HG03521 (cell line): ENCODE measurements around the gene LHFPL6.

Experiments
- ATAC-seq: cut with Tn5 transposase; IDR thresholded peaks from one replicate; pipeline ENCODE4 v1.9.1; 2021; ENCODE audit warnings: mild to moderate bottlenecking, moderate library complexity; ENCODE audit not compliant: unreplicated experiment

LHFPL6 gene

DNA sequence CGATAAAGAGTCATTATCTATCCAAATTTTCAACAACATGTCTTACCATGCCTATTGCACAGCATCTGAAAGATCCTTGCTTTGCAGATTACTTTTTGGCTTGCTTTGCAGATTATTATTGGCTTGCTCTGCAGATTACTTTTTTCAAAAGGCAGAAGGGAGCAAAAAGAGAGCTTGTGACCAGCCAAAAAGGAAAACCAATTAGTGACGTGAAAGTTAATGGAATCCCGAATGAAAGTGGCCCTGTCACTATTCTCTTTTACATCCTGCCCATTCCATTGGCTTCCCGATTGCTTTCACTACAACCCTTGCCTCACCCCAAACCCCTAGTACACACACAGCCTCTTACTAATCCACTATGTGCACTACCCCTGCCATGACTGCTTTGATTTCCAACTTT is 81.3 kb downstream of the LHFPL6 start:
- ATAC-seq, result no peak

DNA sequence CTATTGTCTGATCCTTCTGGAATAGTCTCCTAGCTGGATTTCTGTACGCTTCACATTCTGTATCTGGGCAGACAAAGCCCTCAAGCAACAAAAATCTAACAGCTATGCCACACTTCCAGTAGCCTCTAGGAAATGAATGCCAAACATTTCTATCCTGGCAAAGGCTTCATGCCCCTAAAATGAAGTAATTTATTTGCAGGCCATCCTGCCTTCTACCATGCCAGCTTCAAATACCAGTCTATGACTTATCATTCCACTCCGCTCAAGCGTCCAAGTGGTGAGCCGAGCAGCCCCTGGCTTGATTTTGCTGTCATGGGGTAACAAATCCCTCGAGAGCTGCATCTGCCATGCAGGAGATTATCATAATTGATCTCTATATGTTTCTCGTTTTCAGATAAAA is 86.9 kb downstream of the LHFPL6 start:
- no peak for ATAC-seq

DNA sequence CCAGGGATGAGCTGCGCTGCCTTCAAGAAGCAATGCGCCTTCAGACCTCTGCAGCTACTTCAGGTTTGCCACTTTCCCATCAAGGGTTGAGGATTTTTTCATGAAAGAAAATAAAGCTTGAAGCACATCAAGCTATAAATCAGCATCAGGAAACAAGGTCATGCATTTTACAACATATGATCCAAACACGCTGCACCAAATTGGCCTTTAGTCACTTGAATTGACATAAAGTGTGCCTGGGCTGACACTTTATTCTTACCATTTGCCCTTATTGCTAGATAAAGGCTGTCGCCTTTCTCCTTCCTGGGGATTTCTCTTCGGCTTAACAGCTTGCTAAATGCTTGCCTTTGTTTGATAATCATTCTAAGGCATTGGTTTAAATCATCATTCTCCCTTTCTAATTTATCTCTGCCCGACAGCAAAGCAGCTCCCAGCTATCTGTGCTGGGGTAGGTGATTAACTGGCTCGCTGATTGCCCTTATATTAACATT is 87.7 kb downstream of the LHFPL6 start:
- ATAC-seq, result no peak

DNA sequence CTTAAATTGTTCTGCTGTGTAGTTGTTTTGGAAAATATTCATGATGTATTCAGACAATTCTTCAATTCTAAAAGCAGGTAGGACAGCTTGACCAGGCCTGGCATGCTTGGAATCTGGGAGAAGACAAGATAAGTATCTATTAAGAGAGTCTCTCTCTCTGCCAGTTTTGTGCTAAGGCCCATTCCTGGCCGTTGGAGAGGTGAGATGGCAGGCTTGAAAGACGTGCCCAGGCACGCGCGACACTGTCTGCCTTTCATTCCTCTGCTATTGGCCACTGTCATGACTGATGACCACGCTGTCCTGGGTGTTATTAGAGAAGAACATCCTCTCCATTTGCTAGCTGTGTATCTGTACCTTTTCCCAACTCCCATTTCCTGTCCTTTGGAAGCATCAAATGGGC is 90.3 kb downstream of the LHFPL6 start:
- no peak for ATAC-seq

DNA sequence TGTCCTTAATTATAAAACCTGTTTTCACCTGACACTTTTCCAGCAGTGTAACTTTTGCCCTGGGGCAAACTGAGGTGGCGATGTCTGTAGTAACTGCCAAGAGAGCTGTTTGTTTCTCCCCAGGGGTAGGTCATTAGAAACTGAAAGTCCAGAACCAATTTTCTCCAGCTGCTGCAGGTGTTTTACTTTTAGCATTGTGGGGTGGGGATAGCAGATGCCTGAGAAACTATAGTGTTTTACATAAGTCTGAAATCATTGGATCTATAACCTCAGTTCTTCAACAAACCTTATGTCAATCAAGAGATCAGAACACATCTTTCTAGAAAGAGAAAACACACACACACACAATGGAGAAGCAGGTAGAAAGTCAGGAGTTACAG is 92.7 kb downstream of the LHFPL6 start:
- ATAC-seq, result no peak

DNA sequence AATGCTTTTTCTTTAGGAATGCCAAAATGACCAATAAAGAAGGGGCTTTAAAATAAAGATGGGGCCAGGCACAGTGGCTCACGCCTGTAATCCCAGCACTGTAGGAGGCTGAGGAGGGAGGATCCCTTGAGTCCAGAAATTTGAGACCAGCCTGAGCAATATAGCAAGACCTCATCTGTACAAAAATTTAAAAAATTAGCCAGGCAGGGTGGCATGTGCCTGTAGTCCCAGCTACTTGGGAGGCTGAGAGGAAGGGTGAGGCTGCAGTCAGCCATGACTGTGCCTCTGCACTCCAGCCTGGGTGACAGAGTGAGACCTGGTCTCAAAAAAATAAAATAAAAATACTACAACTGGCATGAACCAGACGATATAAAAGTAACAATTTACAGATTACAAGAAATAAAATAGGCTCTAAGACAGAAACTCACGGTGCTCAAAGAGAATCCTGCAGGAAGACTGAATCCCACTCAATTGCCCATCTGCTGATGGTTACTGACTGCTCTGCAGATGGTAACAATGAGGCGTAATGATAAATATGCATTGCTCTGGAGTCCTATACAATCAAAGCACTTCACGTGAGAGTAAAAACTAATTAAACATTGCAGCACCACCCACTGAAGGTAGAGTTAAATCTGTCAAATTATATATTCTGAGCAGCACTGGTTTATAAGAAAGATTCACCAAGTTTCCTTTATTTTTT is 93.2 kb downstream of the LHFPL6 start:
- ATAC-seq, result no peak

DNA sequence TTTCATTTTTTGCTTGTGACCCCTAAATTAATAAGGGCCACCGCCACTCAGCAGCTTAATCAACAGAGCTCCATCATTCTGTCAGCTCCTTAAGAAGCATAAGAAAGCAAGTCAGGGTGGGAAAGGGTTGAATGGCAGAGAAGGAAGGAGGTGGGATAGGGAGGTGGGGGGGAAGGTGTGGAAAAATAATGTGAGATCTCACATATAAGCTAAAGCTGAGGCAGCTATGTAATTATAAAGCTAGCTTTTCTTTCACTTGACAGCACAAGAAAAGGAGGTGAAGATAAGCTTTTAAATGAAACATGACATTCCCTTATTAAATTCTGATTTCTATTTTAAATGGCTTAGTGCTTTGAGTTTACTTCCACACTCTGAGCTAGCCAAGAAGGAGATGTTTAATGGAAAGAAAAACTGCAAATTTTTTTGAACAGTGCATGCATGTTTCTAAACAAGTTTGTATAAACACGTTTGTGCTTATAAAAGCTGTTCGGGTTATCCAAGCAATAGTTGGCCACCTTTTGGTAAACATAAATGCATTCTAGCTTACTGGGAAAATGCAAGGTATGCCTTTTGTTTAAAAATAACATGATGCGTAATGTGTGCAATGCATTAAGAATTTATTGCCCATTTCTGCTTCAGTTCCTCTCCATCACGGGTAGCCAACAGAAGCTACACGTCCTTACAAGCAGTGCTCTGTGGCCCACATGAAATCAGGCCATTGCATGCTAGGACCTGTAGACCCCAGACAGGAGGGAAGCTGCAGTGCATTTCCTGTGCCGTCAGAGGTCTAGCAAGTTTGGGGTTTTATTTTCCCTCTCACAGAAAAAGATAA is 96.2 kb downstream of the LHFPL6 start:
- ATAC-seq, result no peak

DNA sequence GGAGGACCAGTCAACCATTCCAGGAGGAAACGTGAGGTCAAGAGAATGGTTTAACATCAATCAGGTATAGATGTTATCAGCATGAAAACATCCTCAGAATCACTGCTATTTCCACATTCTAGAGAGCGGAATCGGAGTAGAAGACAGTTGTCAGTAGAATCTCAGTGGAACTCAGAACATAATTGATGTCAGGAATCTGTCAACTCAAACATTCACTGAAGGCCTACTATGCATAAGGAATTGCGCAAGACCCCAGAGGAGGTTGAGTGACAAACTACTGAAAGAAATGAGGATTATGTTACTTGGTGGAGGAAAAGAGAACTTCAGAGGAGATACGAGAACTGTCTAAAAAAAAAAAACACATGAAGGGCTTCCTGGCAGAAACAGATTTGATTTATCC is 97.8 kb downstream of the LHFPL6 start:
- no peak for ATAC-seq

DNA sequence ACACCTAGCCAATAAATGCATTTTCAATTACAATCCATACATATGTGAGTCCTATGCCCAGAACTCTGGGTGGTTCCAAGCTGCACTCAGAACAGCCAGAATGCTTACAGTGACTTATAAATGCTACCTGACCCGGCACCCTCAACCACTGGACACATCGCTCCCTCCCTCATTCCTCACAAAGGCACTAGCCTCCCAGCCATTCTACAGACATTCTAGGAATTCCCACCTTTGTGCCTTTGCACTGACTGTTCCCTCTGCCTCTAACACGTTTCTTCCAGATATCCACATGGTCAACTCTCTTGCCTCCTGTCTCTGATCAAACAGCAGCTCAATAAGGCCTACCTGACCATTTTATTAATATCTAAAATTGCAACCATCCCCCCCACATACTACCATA is 99.9 kb downstream of the LHFPL6 start:
- ATAC-seq, result no peak

DNA sequence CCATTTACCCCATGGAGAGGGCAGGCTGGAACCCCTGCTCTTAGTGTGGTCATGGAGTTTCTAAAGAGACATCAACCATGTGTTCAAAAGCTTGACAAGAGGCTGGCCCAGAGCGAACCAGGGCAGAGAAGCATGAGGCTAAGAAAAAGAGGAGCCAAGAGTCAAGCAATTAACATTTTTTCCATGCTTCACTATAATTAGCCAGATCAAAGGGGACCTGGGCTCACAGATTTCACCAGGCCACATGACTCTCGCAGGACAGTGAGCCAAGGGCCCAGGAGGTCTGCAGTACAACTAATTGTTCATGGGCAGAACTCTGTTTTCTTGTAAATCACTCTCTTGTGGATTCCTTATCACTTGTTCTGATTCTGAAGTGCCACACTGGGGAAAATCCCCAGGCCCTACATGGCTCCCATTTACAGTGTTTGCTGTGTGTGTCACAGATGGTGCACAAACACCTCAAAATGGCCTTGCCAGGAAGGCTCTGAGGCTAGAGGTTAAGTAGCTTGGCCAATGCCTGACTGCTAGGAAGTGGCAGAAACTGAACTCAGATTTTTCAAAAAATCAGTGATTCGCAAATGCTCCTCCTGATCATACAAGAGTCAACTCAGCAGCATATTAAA is 101.2 kb downstream of the LHFPL6 start:
- no peak for ATAC-seq

DNA sequence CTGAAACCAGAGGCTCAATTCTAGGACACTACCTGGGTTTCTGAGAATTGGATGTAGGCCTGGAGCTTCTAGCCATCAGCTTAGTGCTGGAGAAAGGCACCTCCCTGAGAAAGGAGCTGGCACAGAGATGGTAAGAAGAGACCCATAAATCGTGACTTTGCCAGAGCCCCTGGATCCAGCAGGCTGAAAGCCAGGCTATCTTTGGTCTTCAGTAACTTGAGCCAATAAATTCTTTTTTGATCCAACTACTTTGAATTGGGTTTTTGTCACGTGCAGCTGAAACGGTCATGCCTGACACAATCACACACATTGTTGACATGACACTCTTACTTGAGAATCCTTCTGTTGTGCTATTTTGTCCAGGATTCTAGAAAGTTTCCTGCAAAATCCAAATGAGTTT is 103.4 kb downstream of the LHFPL6 start:
- no peak for ATAC-seq

DNA sequence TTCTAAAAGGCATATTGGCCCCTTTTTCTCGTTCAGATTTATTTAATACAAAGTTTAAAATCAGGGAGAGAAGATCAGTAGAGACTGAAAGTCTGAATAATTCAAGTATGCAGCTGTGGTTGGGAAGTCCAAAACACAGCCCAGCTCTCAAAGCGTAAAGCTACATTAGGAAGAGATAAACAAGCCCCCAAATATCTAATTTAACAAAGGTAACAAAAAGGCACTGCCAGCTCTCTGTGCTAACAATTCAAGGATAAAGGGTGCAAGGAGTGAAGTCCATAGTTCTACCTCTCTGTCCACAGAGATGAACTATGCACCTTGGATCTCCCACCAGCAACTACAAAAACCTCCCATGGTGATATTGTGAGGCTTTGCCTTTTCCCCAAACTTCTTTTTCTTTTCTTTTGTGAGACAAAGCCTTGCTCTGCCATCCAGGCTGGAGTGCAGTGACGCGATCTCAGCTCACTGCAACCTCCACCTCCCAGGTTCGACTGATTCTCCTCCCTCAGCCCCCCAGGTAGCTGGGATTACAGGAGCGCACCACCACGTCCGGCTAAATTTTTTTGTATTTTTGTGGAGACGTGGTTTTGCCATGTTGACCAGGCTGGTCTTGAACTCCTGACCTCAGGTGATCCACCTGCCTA is 104.4 kb downstream of the LHFPL6 start:
- no peak for ATAC-seq

DNA sequence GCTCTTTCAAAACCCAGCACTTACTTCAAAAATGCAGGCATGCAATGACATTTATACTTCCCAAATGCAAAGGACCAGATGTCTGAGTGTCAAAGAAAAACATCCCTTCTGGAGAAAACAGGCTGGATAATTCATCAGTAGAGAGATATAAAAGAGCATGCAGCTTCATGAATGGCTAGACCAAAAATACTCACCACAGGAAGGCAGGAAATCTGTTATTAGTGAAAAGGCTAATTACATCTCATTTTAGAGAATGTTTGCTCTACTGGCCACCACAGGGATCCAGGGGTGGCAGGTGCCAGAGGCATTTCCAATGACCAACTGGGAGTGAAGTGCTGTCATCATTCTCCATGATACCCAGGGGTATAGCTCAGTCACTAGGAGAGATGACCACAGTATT is 106.5 kb downstream of the LHFPL6 start:
- ATAC-seq, result no peak

DNA sequence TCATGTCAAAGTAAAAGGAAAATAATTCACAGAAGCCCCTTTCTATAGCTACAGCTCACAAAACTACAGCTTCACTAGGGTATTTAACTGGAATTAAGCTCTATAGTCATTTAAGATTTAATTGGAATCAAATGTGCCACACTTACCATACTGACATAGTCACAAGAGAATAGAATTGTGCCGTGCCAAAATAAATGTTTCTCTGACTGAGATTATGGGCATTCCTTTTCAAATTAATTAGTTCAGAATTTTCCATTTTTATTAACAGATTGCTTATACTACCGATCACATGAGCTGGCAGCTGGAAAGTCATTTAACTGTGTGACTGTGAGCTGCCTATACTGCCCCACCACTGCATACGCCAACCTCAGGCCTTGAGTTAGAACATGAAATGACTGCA is 108.4 kb downstream of the LHFPL6 start:
- ATAC-seq, result no peak

DNA sequence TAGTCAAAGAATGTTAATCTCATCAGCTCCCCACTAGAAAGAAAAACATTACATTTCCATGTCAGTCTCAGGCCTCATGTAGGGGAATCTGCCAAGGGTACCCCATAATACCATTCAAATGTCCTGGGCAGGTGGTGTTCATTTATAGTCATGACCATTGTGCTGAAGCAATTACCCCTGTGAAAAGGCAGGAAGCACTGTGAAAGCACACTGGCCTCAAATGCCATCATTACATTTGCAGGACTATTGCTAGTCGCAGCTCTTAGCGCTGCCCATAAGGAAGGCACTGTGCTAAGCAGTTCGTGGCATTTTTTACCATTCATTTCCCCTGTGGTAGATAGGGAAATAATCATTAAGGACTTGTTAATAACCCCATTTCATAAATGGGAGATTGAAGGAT is 109.0 kb downstream of the LHFPL6 start:
- no peak for ATAC-seq

DNA sequence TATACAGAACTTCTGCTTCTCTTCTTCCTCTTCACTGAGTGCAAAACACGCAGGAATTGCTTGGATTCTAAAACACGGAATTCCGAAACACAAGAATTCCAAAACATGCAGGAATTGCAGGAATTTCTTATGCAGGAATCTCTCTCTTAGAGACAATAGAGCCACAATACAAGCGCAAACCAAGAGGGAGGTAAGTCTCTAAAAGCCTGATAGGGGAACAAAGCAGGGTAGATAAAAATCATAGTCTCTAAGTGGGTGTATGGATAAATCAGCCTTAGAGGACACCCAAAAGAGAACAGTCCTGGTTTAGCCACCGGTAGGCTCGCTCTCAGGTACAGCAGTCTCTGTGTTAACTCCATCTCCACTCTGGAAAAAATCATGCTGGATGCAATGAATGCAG is 112.9 kb downstream of the LHFPL6 start:
- no peak for ATAC-seq

DNA sequence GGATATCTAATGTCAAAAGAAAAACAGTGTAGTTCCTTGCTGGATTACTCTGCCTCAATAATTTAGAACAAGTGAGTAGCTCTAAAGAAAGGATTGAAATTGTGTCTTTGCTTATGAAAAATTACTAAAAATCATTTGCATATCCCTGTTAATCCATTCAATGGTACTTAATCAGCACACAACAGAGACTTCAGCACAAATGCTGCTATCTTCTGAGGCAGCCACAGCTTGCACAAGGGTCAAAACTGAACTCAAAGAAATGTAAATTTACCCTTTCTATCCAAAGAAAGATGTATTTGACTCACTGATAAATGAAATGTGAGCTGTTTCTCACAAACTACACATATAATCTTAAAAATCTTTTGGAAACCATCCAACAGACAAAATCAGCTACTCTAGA is 116.2 kb downstream of the LHFPL6 start:
- ATAC-seq, result no peak

DNA sequence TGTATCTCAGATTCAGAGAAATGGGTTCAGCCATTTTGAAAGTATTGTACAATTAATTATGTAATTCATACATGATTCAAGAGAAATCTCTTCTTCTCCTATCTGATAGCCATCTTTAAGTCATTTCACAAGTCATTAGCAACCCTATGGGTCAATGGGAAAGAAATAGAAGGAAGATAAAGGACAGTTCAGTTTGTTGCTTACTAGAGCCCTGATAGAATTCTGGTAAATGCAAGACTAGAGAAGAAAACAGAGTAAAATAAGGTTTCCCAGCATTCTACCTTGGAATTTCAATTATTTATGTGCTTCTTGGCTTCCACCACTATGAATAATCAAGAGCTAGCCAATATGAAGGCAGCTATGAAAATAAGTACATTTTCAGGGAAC is 117.7 kb downstream of the LHFPL6 start:
- ATAC-seq, result no peak

DNA sequence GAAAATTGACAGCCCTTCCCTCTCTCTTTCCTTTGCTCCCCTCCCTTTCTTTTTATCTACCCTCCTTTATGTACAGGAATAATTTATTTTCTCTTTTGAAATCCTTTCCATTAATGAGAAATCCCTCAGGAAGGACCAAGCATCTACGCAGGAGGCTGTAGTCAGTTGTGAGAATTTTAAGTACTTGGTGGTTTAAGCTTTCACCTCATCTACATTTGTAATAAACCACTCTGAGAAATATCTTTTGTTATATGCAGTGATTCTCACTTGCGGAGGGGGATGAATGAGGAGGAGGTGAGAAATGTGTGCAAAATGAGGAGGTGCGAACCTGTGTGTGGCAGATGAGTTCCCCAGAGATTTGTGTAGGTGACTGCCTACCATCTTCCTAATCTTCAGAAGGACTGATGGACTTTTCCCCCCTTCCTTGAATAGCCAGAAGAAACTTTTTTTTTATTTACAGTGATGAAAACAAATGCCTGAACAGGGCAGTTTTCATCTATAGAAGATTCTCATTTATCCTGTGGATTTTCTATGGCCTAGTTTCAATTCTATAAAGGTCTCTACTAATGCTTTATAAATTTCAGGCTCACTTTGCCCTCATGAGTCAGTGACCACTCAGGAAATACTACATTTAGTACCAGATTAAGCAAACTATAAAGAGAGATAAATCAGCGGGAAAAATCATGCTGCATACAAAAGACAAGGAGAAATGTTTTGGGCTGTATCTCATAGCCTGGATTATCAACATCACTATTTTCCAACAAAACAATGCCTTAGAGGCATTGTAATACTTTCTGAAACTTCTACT is 118.3 kb downstream of the LHFPL6 start:
- no peak for ATAC-seq

DNA sequence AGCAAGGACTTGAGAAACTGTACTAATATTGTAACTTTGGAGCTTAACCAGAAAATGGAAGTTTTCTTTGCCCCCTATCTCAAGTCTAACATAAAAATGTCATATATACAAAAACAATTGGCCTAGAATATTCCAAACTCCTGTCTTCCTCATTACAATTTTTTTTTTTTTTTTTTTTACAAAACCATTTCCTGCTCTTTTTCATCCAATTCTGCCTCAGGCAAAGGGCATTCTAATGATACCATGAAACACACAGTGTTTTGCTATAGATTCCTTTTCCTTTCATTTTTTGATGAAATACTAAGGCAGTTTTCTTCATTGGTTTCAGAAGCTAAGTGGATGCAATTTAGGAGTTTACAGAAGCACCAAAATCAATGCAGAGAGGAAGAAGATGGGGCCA is 119.7 kb downstream of the LHFPL6 start:
- no peak for ATAC-seq

DNA sequence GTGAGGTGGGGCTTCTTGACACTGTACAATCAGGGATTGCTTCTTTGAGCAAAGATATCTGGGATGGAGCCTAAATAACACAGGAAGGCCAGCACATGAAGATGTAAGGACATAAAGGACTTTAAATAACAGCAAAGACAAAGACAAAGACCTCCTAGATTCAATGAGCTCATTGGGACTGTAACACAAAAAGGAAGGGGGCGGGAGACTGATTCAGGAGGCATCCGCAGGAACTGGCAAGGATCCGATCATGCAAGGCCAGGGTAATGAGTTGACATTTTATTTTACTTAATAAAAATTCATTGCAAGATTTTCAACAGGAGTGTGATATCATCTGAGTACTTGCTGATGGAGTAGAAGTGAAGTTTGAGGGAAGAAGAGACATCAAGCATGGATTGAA is 121.5 kb downstream of the LHFPL6 start:
- no peak for ATAC-seq
